ENCODE data around the gene RASGRF1.
"Not testable (repeated sequence)": the region's sequence is repeated elsewhere in the genome, so short reads cannot be mapped to it uniquely, and the experiment has no call there.

The RASGRF1 gene

DNA sequence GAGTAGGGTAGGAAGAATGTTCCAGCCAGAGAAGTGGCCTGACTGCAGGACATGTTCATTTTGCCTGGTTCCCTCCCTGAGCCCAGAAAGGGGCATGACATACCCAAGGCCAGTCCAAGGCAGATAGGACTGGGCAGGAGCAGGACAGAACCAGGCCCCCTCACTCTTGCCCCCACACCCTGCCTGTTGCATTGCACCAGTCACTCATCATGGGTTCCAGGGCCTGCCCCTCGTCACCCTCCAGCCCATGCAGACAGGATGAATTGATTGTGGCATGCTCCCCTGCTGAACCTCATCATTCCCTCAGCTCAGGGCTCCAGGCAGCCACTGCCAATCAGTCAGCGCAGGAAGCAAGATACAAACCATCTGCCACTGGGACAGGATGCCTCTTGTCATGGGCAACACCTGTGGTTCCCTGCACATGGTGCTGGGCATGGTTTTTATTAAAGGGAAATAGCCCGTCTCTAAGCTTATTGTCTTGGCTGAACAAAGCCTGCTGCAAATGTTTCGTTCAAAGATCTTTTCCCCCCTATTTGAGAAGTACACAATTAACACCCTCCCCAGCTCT lies 48.9 kb downstream of the RASGRF1 start:
- DNase-seq (ENCODE audit: low spot score) = no peak

DNA sequence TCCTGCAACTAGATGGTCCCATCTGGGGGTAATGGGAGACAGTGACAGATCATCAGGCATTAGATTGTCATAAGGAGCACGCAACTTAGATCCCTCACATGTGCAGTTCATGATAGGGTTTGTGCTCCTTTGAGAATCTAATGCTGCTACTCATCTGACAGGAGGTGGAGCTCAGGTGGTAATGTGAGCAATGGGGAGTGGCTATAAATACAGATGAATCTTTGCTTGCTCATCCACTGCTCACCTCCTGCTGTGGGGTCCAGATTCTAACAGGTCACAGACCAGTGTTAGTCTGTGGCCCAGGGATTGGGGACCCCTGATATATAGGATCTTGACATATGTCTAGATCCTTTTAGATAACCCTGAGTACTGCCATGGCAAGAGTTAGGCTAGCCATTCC lies 52.7 kb downstream of the RASGRF1 start:
- no peak for DNase-seq (ENCODE audit: low spot score)

- DNase-seq (ENCODE audit: low spot score) = no peak
Observed at GRCh38 chr15:79036323-79036722, 54.3 kb downstream of the RASGRF1 start.

DNA sequence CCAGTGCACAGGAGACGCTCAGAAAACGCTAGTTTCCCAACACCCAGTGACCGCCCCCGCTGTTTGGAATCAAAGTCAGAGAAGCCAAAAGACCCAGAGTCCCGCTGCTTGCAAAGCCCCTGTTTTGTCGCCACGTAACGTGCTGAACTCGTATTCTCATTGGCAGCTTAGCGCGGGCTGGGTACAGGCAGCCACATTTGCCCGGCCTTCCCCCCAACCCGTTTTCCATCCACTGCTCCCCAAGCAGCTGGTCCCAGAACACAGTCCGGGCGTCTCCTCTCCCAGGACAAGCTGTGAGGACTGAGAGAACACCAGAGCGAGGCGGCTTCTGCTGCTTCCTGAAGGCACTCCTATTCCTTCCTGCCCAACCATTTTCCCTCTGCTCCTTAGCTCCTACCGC lies 54.8 kb downstream of the RASGRF1 start:
- DNase-seq (ENCODE audit: low spot score) = no peak

- DNase-seq (ENCODE audit: low spot score) = no peak
Observed at GRCh38 chr15:79035111-79035601, 55.4 kb downstream of the RASGRF1 start.

- no peak for DNase-seq (ENCODE audit: low spot score)
Observed at GRCh38 chr15:79034284-79034683, 56.3 kb downstream of the RASGRF1 start.

DNA sequence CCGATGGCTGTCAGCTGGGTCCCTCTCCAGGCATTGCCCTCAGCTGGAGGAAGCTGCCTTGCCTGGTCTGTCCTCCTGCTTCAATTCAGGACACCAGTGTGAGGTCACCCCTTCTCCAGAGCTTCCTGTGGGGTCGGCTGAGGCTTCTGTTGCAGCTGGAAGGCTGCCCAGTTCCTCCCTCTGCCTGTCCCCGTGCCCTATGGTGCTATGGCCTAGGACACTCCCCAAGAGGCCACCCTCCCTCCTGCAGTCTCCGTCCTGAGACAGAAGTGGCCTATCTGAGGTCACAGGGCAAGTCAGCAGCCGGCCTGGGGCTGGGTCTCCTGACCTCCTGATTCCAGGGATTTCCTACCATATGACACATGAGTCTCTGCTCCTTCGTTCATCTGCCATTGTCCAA lies 57.9 kb downstream of the RASGRF1 start:
- DNase-seq (ENCODE audit: low spot score) = no peak

DNA sequence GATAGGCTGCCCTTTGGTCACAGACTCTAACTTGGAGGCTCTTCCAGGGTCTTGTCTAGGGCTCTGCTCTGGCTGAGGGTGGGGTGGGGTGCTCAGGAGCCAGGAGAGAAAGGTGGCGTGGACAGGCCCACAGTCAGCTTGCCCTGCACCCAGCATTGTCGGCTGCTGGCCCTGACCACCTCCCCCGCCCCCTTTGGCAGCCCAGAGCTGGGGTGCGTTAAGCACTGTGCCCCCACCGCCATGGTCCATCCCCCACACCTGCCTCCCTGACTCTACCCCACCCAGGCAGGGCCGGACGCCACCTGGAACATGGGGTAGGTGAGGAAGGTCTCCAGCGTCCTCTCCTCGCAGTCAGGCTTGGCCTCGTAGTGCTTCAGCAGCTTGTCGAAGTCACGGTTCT lies 58.8 kb downstream of the RASGRF1 start:
- DNase-seq (ENCODE audit: low spot score) = no peak

GRCh38 chr15:79031201-79031600 lies 59.4 kb downstream of the RASGRF1 start:
- DNase-seq (ENCODE audit: low spot score) = no peak

DNA sequence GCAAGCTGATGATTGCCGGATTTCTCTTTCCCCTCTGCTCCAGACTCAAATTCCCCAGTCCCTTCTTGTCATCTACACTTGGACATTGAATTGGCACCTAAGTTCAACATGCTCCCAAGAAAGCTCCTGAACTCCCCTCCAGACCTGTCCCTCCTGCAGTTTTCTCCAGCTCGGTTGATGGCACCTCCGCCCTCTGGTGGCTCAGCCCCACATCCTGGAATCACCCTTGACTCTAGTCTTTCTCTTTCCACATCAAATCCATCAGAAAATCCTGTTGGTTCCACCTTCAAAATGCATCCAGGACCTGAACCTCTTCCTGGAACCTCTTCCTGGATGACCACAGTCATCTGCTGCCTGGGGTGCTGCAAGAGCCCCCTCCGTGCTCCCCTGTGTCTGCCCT lies 60.1 kb downstream of the RASGRF1 start:
- DNase-seq (ENCODE audit: low spot score) = no peak

- peak; percentile 62 for DNase-seq (ENCODE audit: low spot score)
Observed at GRCh38 chr15:79028411-79028964, 62.1 kb downstream of the RASGRF1 start.

GRCh38 chr15:79027532-79028410 lies 62.8 kb downstream of the RASGRF1 start:
- no peak for DNase-seq (ENCODE audit: low spot score)

GRCh38 chr15:79025802-79026201 lies 64.8 kb downstream of the RASGRF1 start:
- no peak for DNase-seq (ENCODE audit: low spot score)

GRCh38 chr15:79025201-79025600 lies 65.4 kb downstream of the RASGRF1 start:
- peak; percentile 3 for DNase-seq (ENCODE audit: low spot score)

DNA sequence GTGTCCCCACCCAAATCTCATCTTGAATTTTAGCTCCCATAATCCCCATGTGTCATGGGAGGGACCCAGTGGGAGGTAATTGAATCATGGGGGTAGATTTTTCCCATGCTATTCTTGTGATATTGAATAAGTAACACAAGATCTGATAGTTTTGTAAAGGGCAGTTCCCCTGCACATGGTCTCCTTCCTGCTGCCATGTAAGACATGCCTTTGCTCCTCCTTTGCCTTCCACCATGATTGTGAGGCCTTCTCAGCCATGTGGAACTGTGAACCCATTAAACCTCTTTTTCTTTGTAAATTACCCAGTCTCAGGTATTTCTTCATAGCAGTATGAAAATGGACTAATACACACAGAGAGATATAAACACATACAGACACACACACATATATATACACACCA lies 66.1 kb downstream of the RASGRF1 start:
- not testable (repeated sequence) for DNase-seq (ENCODE audit: low spot score)

- DNase-seq (ENCODE audit: low spot score) = no peak
Observed at GRCh38 chr15:79023918-79024317, 66.7 kb downstream of the RASGRF1 start.

- no peak for DNase-seq (ENCODE audit: low spot score)
Observed at GRCh38 chr15:79023546-79023890, 67.1 kb downstream of the RASGRF1 start.

GRCh38 chr15:79018960-79019359 lies 71.6 kb downstream of the RASGRF1 start:
- DNase-seq (ENCODE audit: low spot score) = no peak

- no peak for DNase-seq (ENCODE audit: low spot score)
Observed at GRCh38 chr15:79017953-79018352, 72.6 kb downstream of the RASGRF1 start.

GRCh38 chr15:79016527-79017170 lies 73.9 kb downstream of the RASGRF1 start:
- DNase-seq (ENCODE audit: low spot score) = no peak

DNA sequence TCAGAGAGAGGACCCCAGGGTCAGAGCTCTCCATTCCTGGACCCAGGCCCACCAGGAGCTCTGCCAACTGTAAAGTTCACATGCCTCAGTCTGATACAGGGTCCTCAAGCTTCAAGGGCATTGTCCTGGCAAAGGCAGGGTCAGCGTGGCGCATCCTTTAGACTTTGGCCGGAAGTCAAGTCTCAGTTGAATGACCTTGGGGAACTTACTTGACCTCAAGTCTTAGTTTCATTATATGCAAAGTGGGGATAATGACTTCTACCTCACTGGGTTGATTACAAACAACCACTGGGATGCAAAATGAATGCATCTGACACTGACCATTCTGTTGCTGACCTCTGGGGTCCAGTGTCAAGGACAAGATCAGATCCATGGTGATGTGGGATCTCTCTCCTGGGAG lies 75.2 kb downstream of the RASGRF1 start:
- DNase-seq (ENCODE audit: low spot score) = no peak

DNA sequence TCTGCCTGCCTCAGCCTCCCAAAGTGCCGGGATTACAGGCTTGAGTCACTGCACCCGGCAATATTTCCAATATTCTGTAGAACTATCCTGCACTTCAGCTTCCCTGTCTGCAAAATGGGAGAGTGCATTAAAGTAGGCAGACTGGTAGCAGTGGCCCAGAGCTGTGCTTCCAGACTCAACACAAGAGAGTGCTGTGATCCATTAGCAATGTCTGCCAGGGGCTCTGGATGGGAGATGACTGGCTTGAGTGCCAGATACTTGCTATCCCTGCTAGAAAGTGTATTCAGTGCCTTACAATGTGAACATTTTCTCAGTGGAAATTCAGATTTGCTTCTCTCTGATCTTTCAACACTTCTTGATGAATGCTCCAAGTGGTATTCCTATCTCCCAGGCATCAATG lies 80.3 kb downstream of the RASGRF1 start:
- DNase-seq (ENCODE audit: low spot score) = no peak

- DNase-seq (ENCODE audit: low spot score) = no peak
Observed at GRCh38 chr15:79009379-79009778, 81.2 kb downstream of the RASGRF1 start.
